Body of pancreas (tissue), 4 donors: ENCODE measurements around the gene ATF7.

ENCODE experiments used
- CTCF ChIP-seq, 7 experiments: fragments of 450-650 bp in 4 of 7; fragments of 200-600 bp in 3 of 7; sonication (generic) in 3 of 7; IDR thresholded peaks; one replicate each; pipeline ENCODE4 v1.5.1; 2016 to 2019; ENCODE audit warnings: antibody characterized with exemption in 7 of 7
- POLR2A ChIP-seq, 3 donors: fragments of 450-650 bp; IDR thresholded peaks; one replicate each; pipeline ENCODE4 v1.6.1; 2016; ENCODE audit warnings: antibody characterized with exemption in 3 of 3, mild to moderate bottlenecking in 2 of 3

DNA sequence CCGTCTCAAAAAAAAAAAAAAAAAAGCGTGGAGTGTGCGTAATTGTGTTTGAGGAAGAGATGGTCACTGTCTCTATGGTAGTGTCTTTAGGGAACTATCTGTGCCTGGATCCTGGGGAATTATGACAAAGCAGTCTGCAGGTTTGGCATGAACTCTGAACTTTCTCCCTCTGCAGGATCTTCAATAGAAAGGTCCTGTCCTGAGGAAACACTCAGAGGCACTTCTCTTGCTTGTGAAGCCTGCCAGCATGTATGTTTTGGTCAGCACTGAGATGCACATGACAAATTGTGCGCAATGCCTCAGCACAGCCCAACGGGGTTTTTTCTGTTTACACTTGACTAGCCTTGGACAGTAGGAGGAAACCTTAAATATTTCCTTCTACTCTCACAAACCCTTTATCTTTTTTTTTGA lies 46.6 kb downstream of the ATF7 start:
- TF ChIP-seq CTCF (IDR thresholded peaks at IDR 0.05) (no peak), POLR2A (IDR thresholded peaks at IDR 0.05) (no peak)
